Endothelial cell of umbilical vein (primary cell): ENCODE data around the gene KDM5C.

Experiments
- JUN ChIP-seq: IDR thresholded peaks from 2 replicates; pipeline ENCODE4 v1.6.1; 2011; ENCODE audit warnings: borderline replicate concordance, low read depth; ENCODE audit not compliant: insufficient read length, insufficient read depth
- POLR2A ChIP-seq: IDR thresholded peaks from 2 replicates; pipeline ENCODE4 v1.6.1; 2012; ENCODE audit warnings: low read depth, mild to moderate bottlenecking, control low read depth, low read length
- TF ChIP-seq, protein P1 (sequence below), 2 donors: IDR thresholded peaks; 1 replicate in 1 of 2; 2 replicates in 1 of 2; pipeline ENCODE4 v1.5.1; 2011; ENCODE audit warnings: low read length in 2 of 2, mild to moderate bottlenecking in 2 of 2, moderate library complexity in 2 of 2, control low read depth in 1 of 2, inconsistent platforms in 1 of 2, low read depth in 1 of 2; ENCODE audit not compliant: insufficient read depth in 1 of 2; ENCODE audit errors: extremely low read depth in 1 of 2

DNA sequence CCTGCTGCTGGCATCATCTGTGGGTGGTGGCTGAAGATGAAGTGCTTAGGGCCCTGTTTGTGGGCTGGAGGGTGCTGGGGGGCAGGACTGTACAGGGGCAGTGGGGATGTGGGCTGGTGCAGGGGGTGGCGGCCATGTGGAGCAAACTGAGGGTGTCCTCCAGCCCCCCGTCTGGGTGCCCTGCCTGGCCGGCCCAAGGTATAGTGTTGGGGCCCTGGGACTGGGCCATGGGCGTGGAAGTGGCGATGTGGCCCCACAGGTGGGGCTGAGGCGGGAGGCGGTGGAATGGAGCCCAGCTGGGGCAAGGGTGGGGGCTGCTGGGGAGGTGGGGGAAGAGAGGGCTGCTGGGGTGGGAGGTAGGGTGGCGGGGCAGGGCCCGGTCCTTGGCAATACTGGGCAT is 9.5 kb upstream of the KDM5C start:
- TF ChIP-seq, protein P1, sequence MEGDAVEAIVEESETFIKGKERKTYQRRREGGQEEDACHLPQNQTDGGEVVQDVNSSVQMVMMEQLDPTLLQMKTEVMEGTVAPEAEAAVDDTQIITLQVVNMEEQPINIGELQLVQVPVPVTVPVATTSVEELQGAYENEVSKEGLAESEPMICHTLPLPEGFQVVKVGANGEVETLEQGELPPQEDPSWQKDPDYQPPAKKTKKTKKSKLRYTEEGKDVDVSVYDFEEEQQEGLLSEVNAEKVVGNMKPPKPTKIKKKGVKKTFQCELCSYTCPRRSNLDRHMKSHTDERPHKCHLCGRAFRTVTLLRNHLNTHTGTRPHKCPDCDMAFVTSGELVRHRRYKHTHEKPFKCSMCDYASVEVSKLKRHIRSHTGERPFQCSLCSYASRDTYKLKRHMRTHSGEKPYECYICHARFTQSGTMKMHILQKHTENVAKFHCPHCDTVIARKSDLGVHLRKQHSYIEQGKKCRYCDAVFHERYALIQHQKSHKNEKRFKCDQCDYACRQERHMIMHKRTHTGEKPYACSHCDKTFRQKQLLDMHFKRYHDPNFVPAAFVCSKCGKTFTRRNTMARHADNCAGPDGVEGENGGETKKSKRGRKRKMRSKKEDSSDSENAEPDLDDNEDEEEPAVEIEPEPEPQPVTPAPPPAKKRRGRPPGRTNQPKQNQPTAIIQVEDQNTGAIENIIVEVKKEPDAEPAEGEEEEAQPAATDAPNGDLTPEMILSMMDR (IDR thresholded peaks at IDR 0.05; ENCODE audit: extremely low read depth in 1 of 2, insufficient read depth in 1 of 2, low read depth in 1 of 2, low read length in 2 of 2) = no peak
- TF ChIP-seq POLR2A = no peak
- no peak for TF ChIP-seq JUN
